Measurements from ENCODE around the gene FBLN1. TPM values are rescaled to one million over a fixed set of nuclear protein-coding genes. Genes with fewer than 3 reads are reported as not detected.

FBLN1 gene
- total and polyA plus RNA-seq, 2 of the 8 experiments (the other 6 are each of a cell fraction or from before 2014, with no cell fraction given), result 159 to 168 TPM

DNA sequence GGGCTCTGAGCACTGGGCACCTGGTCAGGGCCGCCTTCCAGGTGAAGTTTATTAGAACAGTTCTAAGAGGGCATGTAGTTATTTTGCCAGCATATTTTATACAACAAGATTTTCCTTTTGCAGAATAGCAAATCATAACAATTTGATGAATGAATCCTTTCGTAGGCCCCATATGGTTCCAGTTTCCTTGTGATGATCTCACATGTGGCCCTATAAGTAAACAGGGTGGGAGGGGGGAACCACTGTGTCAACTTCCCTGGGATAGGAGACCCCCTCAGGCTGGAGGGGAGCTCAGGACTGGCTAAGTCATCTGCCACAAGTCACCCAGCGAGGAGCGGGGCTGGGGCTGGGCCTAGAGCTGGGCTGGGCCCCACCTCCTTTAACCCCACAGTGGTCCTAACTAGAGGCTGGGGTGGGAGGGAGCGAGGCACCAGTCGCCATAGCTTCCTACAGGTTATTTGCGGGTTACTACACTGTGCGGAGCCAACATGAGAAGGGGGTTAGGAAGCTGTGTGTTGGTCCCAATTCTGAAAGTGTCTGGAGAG is 4.2 kb downstream of the FBLN1 start (continued):
- TF ChIP-seq GABPA (IDR thresholded peaks at IDR 0.05; ENCODE audit: borderline replicate concordance, insufficient read depth, low read length) (no peak), NRF1 (IDR thresholded peaks at IDR 0.05; ENCODE audit: low read depth, low read length) (no peak)

Measured in H1 (cell line).